ENCODE results near the gene PRSS36. TPM values are rescaled to one million over a fixed set of nuclear protein-coding genes. Genes with fewer than 3 reads are reported as not detected.
"Not testable (repeated sequence)": the region's sequence is repeated elsewhere in the genome, so short reads cannot be mapped to it uniquely, and the experiment has no call there.

Gene PRSS36
- total RNA-seq, 1 donor from 2014 or later = 2.2 TPM

DNA sequence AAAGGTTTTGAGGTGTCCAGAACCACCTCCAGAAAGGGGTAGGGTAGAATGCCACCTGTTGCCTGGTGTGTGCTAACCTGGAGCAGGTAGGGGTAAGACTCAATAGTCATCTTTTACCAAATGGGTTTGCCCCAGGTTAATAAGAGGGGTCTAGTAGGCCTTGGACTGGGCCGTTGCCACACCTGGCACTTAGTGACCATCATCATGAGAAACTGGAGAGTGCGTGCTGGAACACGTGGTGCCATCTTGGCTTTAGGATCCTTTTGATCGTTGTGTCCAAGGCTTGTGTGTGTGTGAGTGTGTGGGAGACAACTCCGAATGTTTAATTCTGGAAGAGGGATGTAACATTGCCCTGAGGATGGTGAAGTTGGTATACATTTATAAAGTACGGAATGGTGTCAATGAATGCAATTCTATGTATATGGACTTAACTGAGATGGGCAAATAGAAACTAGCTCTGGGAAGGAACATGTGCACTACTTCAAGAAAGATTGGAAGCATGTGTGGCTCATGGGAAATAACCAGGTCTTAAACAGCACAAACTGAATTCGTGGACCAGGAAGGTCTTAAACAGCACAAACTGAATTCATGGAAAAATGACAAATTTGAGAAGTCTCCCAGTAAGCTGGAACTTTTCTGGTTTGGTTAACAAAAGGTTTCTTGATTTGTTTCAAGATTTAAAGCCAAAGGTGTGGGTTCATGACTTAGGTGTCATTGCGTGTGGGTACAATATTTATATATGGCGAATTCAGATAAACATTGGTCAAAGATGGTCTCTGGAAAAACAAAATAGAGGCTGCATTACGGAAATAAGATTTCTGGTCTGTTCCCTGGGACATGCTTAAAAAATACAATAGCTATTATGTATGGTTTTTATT lies 37.3 kb upstream of the PRSS36 start:
- ATAC-seq (ENCODE audit: poor library complexity) (no peak), DNase-seq (no peak)
- intact Hi-C loops (cut with DNase I) = loop anchor here (10.0 kb wide), 1 partner anchor 258 kb away; the partner anchor contains the start of gene ZNF843

DNA sequence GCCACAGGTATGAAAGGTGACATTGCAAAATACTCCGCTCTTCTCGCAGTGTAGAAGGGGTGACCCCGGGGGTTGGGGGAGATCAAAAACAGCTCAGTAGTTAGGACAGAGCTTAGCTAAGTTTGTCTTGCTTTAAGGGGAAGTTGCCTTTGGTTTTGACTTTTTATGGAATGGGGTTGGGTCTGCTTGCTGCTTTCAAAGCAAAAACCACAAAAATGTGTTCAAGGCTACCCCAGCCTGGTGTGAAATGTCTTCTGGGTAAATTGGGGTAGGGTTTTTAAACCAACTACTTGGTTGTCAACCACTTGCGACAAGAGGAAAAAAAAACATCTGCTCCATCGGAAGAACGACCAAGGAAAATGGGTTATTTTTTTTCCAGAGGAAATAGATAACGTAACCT lies 36.3 kb upstream of the PRSS36 start:
- DNase-seq (no peak), ATAC-seq (ENCODE audit: poor library complexity) (no peak)
- intact Hi-C loops (cut with DNase I) = loop anchor here (10.0 kb wide), 1 partner anchor 259 kb away; the partner anchor contains the start of gene ZNF843

GRCh38 chr16:31185339-31185738 lies 35.5 kb upstream of the PRSS36 start:
- intact Hi-C loops (cut with DNase I) = loop anchor here (10.0 kb wide), 1 partner anchor 259 kb away; the partner anchor contains the start of gene ZNF843
- DNase-seq (no peak), ATAC-seq (ENCODE audit: poor library complexity) (no peak)

- ATAC-seq (ENCODE audit: poor library complexity) = no peak
- no peak for DNase-seq
- intact Hi-C loops (cut with DNase I) = loop anchor here (10.0 kb wide), 1 partner anchor 260 kb away; the partner anchor contains the start of gene ZNF843
Observed at GRCh38 chr16:31184888-31185287, 35.0 kb upstream of the PRSS36 start.

DNA sequence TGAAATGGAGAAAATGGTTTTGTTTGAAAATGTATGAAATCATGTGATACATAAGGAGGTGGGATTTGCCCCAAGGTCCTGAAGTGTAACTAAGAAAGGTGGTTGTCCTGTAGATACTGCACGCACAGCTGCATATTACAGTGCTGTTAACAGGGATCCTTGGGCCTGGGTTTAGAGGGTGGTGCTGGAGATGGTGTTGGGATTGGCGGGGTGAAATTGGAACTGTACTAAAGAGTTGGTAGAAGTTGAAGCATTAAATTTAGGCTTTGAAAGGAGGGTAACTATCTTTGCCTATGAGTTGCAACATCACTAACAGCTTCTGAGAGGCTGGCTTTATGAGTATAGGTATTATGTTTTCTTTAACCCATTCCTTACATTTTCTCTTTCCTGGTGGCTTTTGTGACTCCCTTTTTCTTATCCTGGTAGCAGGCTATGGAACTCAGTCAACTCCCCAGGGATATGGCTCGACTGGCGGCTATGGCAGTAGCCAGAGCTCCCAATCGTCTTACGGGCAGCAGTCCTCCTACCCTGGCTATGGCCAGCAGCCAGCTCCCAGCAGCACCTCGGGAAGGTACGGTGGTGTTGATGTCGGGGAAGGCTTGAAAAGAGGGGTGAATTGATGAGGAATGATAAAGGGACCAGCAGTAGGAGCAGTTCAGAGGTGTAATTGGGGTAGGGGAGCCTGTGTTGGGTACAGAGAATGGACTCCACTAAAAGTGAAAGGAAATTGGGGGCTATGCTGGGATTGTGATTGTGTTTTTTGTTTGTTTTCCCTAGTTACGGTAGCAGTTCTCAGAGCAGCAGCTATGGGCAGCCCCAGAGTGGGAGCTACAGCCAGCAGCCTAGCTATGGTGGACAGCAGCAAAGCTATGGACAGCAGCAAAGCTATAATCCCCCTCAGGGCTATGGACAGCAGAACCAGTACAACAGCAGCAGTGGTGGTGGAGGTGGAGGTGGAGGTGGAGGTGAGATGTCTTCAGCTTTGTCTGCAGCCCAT lies 33.9 kb upstream of the PRSS36 start:
- intact Hi-C loops (cut with DNase I) = loop anchor here (10.0 kb wide), 1 partner anchor 261 kb away; the partner anchor contains the start of gene ZNF843
- ATAC-seq (ENCODE audit: poor library complexity) (no peak), DNase-seq (no peak)

GRCh38 chr16:31182391-31182790 lies 32.5 kb upstream of the PRSS36 start:
- DNase-seq (no peak), ATAC-seq (ENCODE audit: poor library complexity) (no peak)
- intact Hi-C loops (cut with DNase I) = loop anchor here (10.0 kb wide), 1 partner anchor 262 kb away; the partner anchor contains the start of gene ZNF843

- DNase-seq = peak; percentile 67
- intact Hi-C loops (cut with DNase I) = loop anchor here (10.0 kb wide), 1 partner anchor 264 kb away; the partner anchor contains the start of gene ZNF843
- ATAC-seq (ENCODE audit: poor library complexity) = peak; percentile 5
Observed at GRCh38 chr16:31181102-31181830, 31.4 kb upstream of the PRSS36 start.

GRCh38 chr16:31179747-31180459 lies 30.0 kb upstream of the PRSS36 start, which contains the start of gene FUS:
Gene FUS, plus strand, starts transcription at chr16:31180139. Its CDS starts 76 bp downstream, at chr16:31180215.
- intact Hi-C loops (cut with DNase I) = loop anchor here (10.0 kb wide), 1 partner anchor 265 kb away; the partner anchor contains the start of gene ZNF843
- ATAC-seq (ENCODE audit: poor library complexity) (peak; percentile 89), DNase-seq (peak; percentile 95)

- intact Hi-C loops (cut with DNase I) = no loop called here
- ATAC-seq (ENCODE audit: poor library complexity) = no peak
- DNase-seq = no peak
Observed at GRCh38 chr16:31179219-31179746, 29.4 kb upstream of the PRSS36 start.

GRCh38 chr16:31177136-31177535 lies 27.3 kb upstream of the PRSS36 start:
- DNase-seq (no peak), ATAC-seq (ENCODE audit: poor library complexity) (no peak)
- intact Hi-C loops (cut with DNase I) = no loop called here

DNA sequence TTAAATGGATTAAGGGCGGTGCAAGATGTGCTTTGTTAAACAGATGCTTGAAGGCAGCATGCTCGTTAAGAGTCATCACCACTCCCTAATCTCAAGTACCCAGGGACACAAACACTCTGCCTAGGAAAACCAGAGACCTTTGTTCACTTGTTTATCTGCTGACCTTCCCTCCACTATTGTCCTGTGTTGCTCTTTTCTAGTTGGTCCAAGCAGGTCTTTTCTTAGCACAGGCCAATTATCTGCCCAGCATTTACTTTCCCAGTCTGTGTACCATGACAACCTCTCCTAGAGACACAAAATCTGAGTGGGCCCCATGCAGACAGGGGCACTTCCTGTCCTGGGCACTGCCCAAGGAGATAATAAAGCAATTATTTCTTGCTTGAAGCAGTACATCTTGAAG lies 20.2 kb upstream of the PRSS36 start:
- intact Hi-C loops (cut with DNase I) = not testable (repeated sequence)
- peak; percentile 94 for ATAC-seq (ENCODE audit: poor library complexity)

DNA sequence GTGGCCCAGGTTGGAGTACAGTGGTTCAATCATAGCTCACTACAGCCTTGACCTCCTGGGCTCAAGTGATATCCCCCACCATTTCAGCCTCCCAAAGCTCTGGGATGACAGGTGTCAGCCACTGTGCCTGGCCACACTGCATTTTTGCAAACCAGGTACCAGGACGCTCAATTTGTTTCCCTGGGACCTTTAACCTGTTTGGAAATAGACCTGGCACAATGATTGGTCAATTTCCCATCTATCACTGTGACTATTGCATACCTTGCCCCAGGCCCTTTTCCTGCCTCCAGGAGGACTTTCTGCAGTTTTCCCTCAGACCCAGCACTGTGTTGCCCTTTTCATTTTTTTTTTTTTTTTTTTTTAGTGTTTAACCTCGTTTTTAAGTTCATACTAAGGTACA lies 19.0 kb upstream of the PRSS36 start:
- ATAC-seq (ENCODE audit: poor library complexity) (peak; percentile 14), DNase-seq (no peak)
- intact Hi-C loops (cut with DNase I) = no loop called here

More for the DNA sequence above, 20.2 kb upstream of the PRSS36 start:
- not testable (repeated sequence) for DNase-seq

DNA sequence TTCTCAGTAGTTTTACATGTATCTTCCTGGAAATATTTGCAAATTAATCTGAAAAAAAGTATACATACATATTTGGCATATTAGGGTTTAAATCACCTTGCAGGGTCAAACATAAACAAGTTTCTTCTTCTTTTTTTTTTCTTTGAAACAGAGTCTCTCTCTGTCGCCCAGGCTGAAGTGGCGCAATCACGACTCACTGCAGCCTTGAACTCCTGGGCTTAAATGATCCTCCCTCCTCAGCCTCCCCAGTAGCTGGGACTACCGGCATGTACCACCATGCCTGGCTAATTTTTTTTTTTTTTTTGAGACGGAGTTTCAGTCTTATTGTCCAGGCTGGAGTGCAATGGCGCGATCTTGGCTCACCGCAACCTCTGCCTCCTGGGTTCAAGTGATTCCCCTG lies 17.4 kb upstream of the PRSS36 start:
- intact Hi-C loops (cut with DNase I) = no loop called here
- ATAC-seq (ENCODE audit: poor library complexity) = no peak
- DNase-seq = no peak

- ATAC-seq (ENCODE audit: poor library complexity) = peak; percentile 51
- intact Hi-C loops (cut with DNase I) = no loop called here
Observed at GRCh38 chr16:31157136-31157535, 7.3 kb upstream of the PRSS36 start.

GRCh38 chr16:31150976-31151375 lies 1.1 kb upstream of the PRSS36 start:
- ATAC-seq (ENCODE audit: poor library complexity); DNase-seq; intact Hi-C loops (cut with DNase I): not testable (repeated sequence)

More at GRCh38 chr16:31157136-31157535, 7.3 kb upstream of the PRSS36 start:
- peak; percentile 69 for DNase-seq

DNA sequence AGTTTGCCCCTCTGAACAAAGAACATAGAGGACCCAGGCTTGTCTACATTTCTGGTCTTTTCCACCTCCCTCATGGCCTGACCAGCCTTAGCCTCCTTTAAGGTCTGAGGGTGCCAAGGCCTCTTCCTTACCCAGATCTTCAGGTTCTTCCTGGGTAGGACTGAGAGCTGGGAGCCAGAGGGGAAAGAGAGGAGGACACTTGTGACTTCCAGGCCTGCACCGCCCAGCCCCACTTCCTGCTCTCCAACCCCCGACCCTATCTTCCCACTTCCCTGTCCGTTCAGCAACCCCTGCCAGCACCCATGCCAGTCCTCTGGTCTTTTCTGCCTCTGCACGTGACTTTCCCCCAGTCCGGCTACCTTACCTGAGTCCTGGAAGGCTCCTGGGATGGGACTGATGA lies 534 bp downstream of the PRSS36 start:
- DNase-seq = no peak
- peak; percentile 42 for ATAC-seq (ENCODE audit: poor library complexity)
- intact Hi-C loops (cut with DNase I) = loop anchor here (10.0 kb wide), 1 partner anchor 165 kb away; the partner anchor contains the start of gene HSD3B7

DNA sequence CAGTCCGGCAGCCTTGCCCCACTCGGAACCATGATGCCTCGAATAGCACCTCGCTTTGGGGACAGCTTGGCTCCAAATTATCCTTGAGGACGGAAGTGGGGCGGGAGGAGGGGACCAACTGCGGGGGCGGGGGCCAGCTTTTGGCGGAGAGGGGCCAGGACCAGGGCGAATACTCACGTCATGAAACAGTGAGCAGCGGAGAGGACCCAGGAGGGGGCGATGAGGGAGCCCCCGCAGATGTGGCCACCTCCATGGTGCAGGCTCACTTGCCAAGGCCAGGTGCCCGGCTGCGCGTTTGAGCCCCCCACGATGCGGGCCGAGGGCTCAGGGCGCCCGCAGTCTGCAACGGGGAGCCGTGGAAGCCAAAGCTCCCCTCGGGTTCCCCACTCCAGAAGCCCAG lies 970 bp downstream of the PRSS36 start:
- no peak for DNase-seq
- ATAC-seq (ENCODE audit: poor library complexity) = no peak
- intact Hi-C loops (cut with DNase I) = loop anchor here (10.0 kb wide), 1 partner anchor 164 kb away; the partner anchor contains the start of gene HSD3B7
